CD14-positive monocyte (primary cell): ENCODE data around the gene ITGB6. TPM values are rescaled to one million over a fixed set of nuclear protein-coding genes. Genes with fewer than 3 reads are reported as not detected.

Experiments
- DNase-seq, 3 donors: peaks; one replicate each; pipeline ENCODE4 v3.0.0-alpha.2; 2011 to 2022
- H2AFZ ChIP-seq: 2 replicates; pipeline ENCODE4 v1.6.0; 2012; ENCODE audit warnings: mild to moderate bottlenecking, low read depth, low read length, inconsistent platforms; ENCODE audit not compliant: insufficient read depth, poor library complexity, severe bottlenecking
- H3K27ac ChIP-seq, 2 donors: 1 replicate in 1 of 2; 2 replicates in 1 of 2; pipeline ENCODE4 v1.5.1; 2012 to 2013; ENCODE audit warnings: low read length in 2 of 2, control low read depth in 1 of 2, inconsistent platforms in 1 of 2, low read depth in 1 of 2, mild to moderate bottlenecking in 1 of 2
- H3K27me3 ChIP-seq, 2 donors: one replicate each; pipeline versions ENCODE4 v1.6.0 to v1.6.1; 2011 to 2013; ENCODE audit warnings: low read length in 2 of 2; ENCODE audit not compliant: control insufficient read depth in 2 of 2, insufficient read depth in 2 of 2
- H3K36me3 ChIP-seq, 2 donors: replicated peaks in 1 of 2; 1 replicate in 1 of 2; 2 replicates in 1 of 2; pipeline versions ENCODE4 v1.5.1 to v1.6.1; 2012 to 2013; ENCODE audit warnings: low read length in 2 of 2, control low read depth in 1 of 2, inconsistent platforms in 1 of 2, mild to moderate bottlenecking in 1 of 2; ENCODE audit not compliant: insufficient read depth in 2 of 2, control insufficient read depth in 1 of 2
- H3K4me1 ChIP-seq, 2 donors: 1 replicate in 1 of 2; 2 replicates in 1 of 2; pipeline versions ENCODE4 v1.5.1 to v1.6.1; 2012 to 2013; ENCODE audit warnings: low read length in 2 of 2, control low read depth in 1 of 2, inconsistent platforms in 1 of 2, mild to moderate bottlenecking in 1 of 2, moderate library complexity in 1 of 2; ENCODE audit not compliant: insufficient read depth in 2 of 2, control insufficient read depth in 1 of 2
- H3K4me2 ChIP-seq: replicated peaks from 2 replicates; pipeline ENCODE3; 2012; ENCODE audit warnings: low read length, moderate library complexity, mild to moderate bottlenecking; ENCODE audit not compliant: poor library complexity, severe bottlenecking; ENCODE audit errors: extremely low read depth
- H3K4me3 ChIP-seq, 3 experiments: fragments of 200-600 bp in 1 of 3; sonication (generic) in 1 of 3; replicated peaks in 1 of 3; 1 replicate in 2 of 3; 2 replicates in 1 of 3; pipeline ENCODE4 v1.5.1; 2011 to 2013; ENCODE audit warnings: low read length in 3 of 3, mild to moderate bottlenecking in 3 of 3, control low read depth in 2 of 3, low read depth in 2 of 3, inconsistent platforms in 1 of 3, moderate library complexity in 1 of 3
- H3K79me2 ChIP-seq: 2 replicates; pipeline ENCODE4 v1.6.0; 2012; ENCODE audit warnings: mild to moderate bottlenecking, control low read depth, inconsistent platforms, low read length, moderate library complexity; ENCODE audit not compliant: insufficient read depth
- H3K9ac ChIP-seq: 2 replicates; pipeline ENCODE4 v1.6.0; 2017; ENCODE audit warnings: low read length, mild to moderate bottlenecking; ENCODE audit not compliant: insufficient read depth, poor library complexity, severe bottlenecking
- H3K9me3 ChIP-seq, 2 donors: replicated peaks in 1 of 2; 1 replicate in 1 of 2; 2 replicates in 1 of 2; pipeline versions ENCODE4 v1.5.1 to v1.6.1; 2012 to 2013; ENCODE audit warnings: low read length in 2 of 2, control low read depth in 1 of 2; ENCODE audit not compliant: control insufficient read depth in 1 of 2, insufficient read depth in 1 of 2
- H4K20me1 ChIP-seq: 2 replicates; pipeline ENCODE4 v1.6.0; 2012; ENCODE audit warnings: mild to moderate bottlenecking, low read length, control low read depth, moderate library complexity; ENCODE audit not compliant: insufficient read depth
- H3K27ac Mint-ChIP-seq, 7 donors: one replicate each; pipeline ENCODE4 v1.8.0; 2020; ENCODE audit warnings: mild to moderate bottlenecking in 7 of 7, mixed read lengths in 7 of 7, moderate library complexity in 6 of 7, inconsistent platforms in 2 of 7
- H3K27me3 Mint-ChIP-seq, 3 donors: one replicate each; pipeline ENCODE4 v1.8.0; 2021 to 2022; ENCODE audit warnings: low read depth in 3 of 3, mild to moderate bottlenecking in 3 of 3, mixed read lengths in 3 of 3, moderate library complexity in 3 of 3, inconsistent platforms in 1 of 3
- H3K36me3 Mint-ChIP-seq, 2 donors: one replicate each; pipeline ENCODE4 v1.8.0; 2020; ENCODE audit warnings: mixed read lengths in 2 of 2, inconsistent platforms in 1 of 2, mild to moderate bottlenecking in 1 of 2
- H3K4me1 Mint-ChIP-seq: one replicate; pipeline ENCODE4 v1.8.0; 2020; ENCODE audit warnings: mild to moderate bottlenecking, mixed read lengths
- H3K4me3 Mint-ChIP-seq, 2 donors: one replicate each; pipeline ENCODE4 v1.8.0; 2020; ENCODE audit warnings: mild to moderate bottlenecking in 2 of 2, mixed read lengths in 2 of 2, moderate library complexity in 1 of 2
- H3K9me3 Mint-ChIP-seq, 7 donors: one replicate each; pipeline ENCODE4 v1.8.0; 2020 to 2022; ENCODE audit warnings: mixed read lengths in 7 of 7, mild to moderate bottlenecking in 6 of 7, moderate library complexity in 6 of 7, inconsistent platforms in 2 of 7
- CTCF ChIP-seq: fragments of 200-600 bp; IDR thresholded peaks from one replicate; pipeline ENCODE4 v1.8.0; 2022; ENCODE audit warnings: antibody characterized with exemption, mild to moderate bottlenecking
- WGBS: methylation state at CpG from one replicate; pipeline ENCODE4 v1.1.5; 2013; ENCODE audit warnings: missing lambda C conversion rate; ENCODE audit not compliant: insufficient coverage; 5-methylcytosine and 5-hydroxymethylcytosine counted together
- intact Hi-C, 2 donors: fragments of 100-400 bp; cut with micrococcal nuclease; formaldehyde crosslinking; loops; one replicate each; pipeline versions ENCODE4 v1.15.0 to v1.15.1; 2023
- polyA plus RNA-seq, 3 donors: library from polyadenylated mRNA; depleted of rRNA in 1 of 3; unstranded in 2 of 3; stranded (reverse) in 1 of 3; fragments of 300-500 nt in 2 of 3; fragments of >200 nt in 1 of 3; fragmentation: Illumina TruSeq in 2 of 3; gene quantifications; 1 replicate in 2 of 3; 2 replicates in 1 of 3; pipeline ENCODE4 v1.2.3, GENCODE V29; 2012 to 2021

ITGB6 gene
- polyA plus RNA-seq, 3 donors = not detected

GRCh38 chr2:160060297-160060696 lies 139.8 kb downstream of the ITGB6 start:
- H3K9me3 ChIP-seq = no peaks in the 10 kb centered on the region
- H3K27ac ChIP-seq = no peak overlapping the region
- WGBS = 100% methylated on average over 2 of the region's 2 CpGs
- Mint-ChIP-seq H3K36me3 (peaks cover 0 to 2% of the 10 kb centered on the region in 2 donors), H3K9me3 (peaks cover 0 to 9% (median 0%) of the 10 kb centered on the region in 7 donors), H3K4me1 (peaks cover 17% of the 10 kb centered on the region), H3K27ac (no peak overlapping the region), H3K4me3 (no peak overlapping the region), H3K27me3 (peaks cover 20 to 34% (median 26%) of the 10 kb centered on the region in 3 donors)
- peaks cover 7 to 17% of the 10 kb centered on the region in 2 donors for H3K4me1 ChIP-seq
- H3K79me2 ChIP-seq = no peaks in the 10 kb centered on the region
- H3K36me3 ChIP-seq = no peaks in the 10 kb centered on the region
- H3K4me3 ChIP-seq = no peak overlapping the region
- no peak for TF ChIP-seq CTCF
- no peaks in the 10 kb centered on the region for H4K20me1 ChIP-seq
- intact Hi-C loops = no loop called here
- no peak for DNase-seq
- no peak overlapping the region for H3K4me2 ChIP-seq
- peaks cover 6 to 32% of the 10 kb centered on the region in 2 donors for H3K27me3 ChIP-seq
- no peak overlapping the region for H2AFZ ChIP-seq
- no peak overlapping the region for H3K9ac ChIP-seq

GRCh38 chr2:160057356-160057755 lies 142.7 kb downstream of the ITGB6 start:
- Histone ChIP-seq H3K79me2 (no peaks in the 10 kb centered on the region), H3K4me3 (no peak overlapping the region), H3K9me3 (no peaks in the 10 kb centered on the region), H3K4me2 (no peak overlapping the region), H3K27me3 (peaks cover 2 to 20% of the 10 kb centered on the region in 2 donors), H4K20me1 (no peaks in the 10 kb centered on the region), H3K9ac (no peak overlapping the region), H2AFZ (no peak overlapping the region), H3K27ac (no peak overlapping the region), H3K4me1 (peaks cover under 1 to 12% of the 10 kb centered on the region in 2 donors), H3K36me3 (no peaks in the 10 kb centered on the region)
- H3K27me3 Mint-ChIP-seq = peaks cover 11 to 21% (median 17%) of the 10 kb centered on the region in 3 donors
- no peak overlapping the region for H3K4me3 Mint-ChIP-seq
- H3K4me1 Mint-ChIP-seq = peaks cover 8% of the 10 kb centered on the region
- DNase-seq = no peak
- H3K9me3 Mint-ChIP-seq = peaks cover 0 to 6% (median 0%) of the 10 kb centered on the region in 7 donors
- intact Hi-C loops = no loop called here
- no peaks in the 10 kb centered on the region for H3K36me3 Mint-ChIP-seq
- WGBS = 86% methylated on average over 2 of the region's 2 CpGs
- no peak for TF ChIP-seq CTCF
- H3K27ac Mint-ChIP-seq = no peak overlapping the region
